HL-60 (cell line): ENCODE data around the gene COL5A2.

ENCODE experiments used
- DNase-seq, 2 experiments: peaks; one replicate each; pipeline ENCODE4 v3.0.0-alpha.2; 2010 to 2020; ENCODE audit warnings: low read depth in 1 of 2, low spot score in 1 of 2
- H3K27ac ChIP-seq: fragments of 250-450 bp; sonication (Bioruptor Pico); replicated peaks from 2 replicates; pipeline ENCODE4 v1.5.1; 2020; ENCODE audit warnings: mild to moderate bottlenecking, moderate library complexity
- H3K27me3 ChIP-seq: fragments of 250-450 bp; sonication (Bioruptor Pico); 2 replicates; pipeline ENCODE4 v1.5.1; 2021; ENCODE audit warnings: mild to moderate bottlenecking, moderate library complexity; ENCODE audit not compliant: insufficient read depth, poor library complexity, severe bottlenecking
- H3K4me3 ChIP-seq: replicated peaks from 2 replicates; pipeline ENCODE4 v1.5.1; 2011; ENCODE audit warnings: mild to moderate bottlenecking, control low read depth, low read length; ENCODE audit not compliant: insufficient read depth
- CTCF ChIP-seq: IDR thresholded peaks from one replicate; pipeline ENCODE4 v1.5.1; 2011; ENCODE audit warnings: low read length, control low read depth, inconsistent platforms; ENCODE audit not compliant: insufficient read depth
- GABPA ChIP-seq: IDR thresholded peaks from 2 replicates; pipeline ENCODE4 v1.6.1; 2012; ENCODE audit warnings: low read depth
- POLR2AphosphoS5 ChIP-seq: IDR thresholded peaks from 2 replicates; pipeline ENCODE4 v1.6.1; 2012; ENCODE audit warnings: low read depth
- REST ChIP-seq: IDR thresholded peaks from 2 replicates; pipeline ENCODE4 v1.6.1; 2012; ENCODE audit warnings: low read depth; ENCODE audit not compliant: insufficient replicate concordance
- SPI1 ChIP-seq: IDR thresholded peaks from 2 replicates; pipeline ENCODE4 v1.6.1; 2012; ENCODE audit warnings: low read depth, mild to moderate bottlenecking, borderline replicate concordance

Gene COL5A2

DNA sequence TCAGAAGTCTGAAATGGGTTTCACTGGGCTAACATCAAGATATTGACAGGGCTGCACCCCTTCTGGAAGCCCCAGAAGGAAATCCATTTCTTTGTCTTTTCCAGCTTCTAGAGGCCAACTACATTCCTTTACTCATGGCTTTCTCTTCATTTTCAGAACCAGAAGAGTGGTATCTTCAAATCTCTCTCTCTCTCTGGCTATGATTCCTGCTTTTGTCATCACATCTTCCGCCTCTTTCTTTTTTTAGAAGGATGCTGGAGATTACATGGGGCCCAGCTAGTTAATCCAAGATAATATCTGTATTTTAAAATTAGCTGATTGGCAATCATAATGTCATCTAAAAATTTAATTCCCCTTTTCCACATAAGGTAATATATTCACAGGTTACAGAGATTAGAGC is 23.8 kb downstream of the COL5A2 start:
- Histone ChIP-seq H3K4me3 (no peak overlapping the region), H3K27ac (no peak overlapping the region), H3K27me3 (no peaks in the 10 kb centered on the region)
- DNase-seq, result no peak
- TF ChIP-seq REST (no peak), SPI1 (no peak), CTCF (no peak), GABPA (no peak), POLR2AphosphoS5 (no peak)

- Histone ChIP-seq H3K27ac (no peak overlapping the region), H3K4me3 (no peak overlapping the region), H3K27me3 (no peaks in the 10 kb centered on the region)
- TF ChIP-seq CTCF (no peak), GABPA (no peak), REST (no peak), POLR2AphosphoS5 (no peak), SPI1 (no peak)
- DNase-seq, result no peak
Measured at GRCh38 chr2:189153619-189154018, 25.9 kb downstream of the COL5A2 start.

- Histone ChIP-seq H3K27ac (no peak overlapping the region), H3K27me3 (no peaks in the 10 kb centered on the region), H3K4me3 (no peak overlapping the region)
- DNase-seq, result no peak
- no peak for TF ChIP-seq SPI1
- TF ChIP-seq GABPA, result no peak
- TF ChIP-seq REST, result no peak
- no peak for TF ChIP-seq CTCF
- no peak for TF ChIP-seq POLR2AphosphoS5
Measured at GRCh38 chr2:189152483-189152882, 27.1 kb downstream of the COL5A2 start.
